HEK293 (cell line): ENCODE measurements around the gene GCNA.

Experiments
- CTCF ChIA-PET: fragments of 350-600 bp; formaldehyde crosslinking; extraction: SDS; loops from one replicate; lab custom pipeline; 2021; ENCODE audit warnings: antibody characterized with exemption; lab: Yijun Ruan, JAX
- POLR2A ChIA-PET: fragments of 300-600 bp; formaldehyde crosslinking; extraction: SDS; loops from one replicate; lab custom pipeline; 2020; ENCODE audit warnings: antibody characterized with exemption, inconsistent platforms; lab: Yijun Ruan, JAX
- H3K27ac ChIP-seq: fragments of 200-500 bp; sonication (Bioruptor generic); 2 replicates; pipeline ENCODE4 v1.5.1; 2014; ENCODE audit warnings: low read depth, low read length, control low read depth, inconsistent platforms; ENCODE audit errors: extremely low read depth
- H3K36me3 ChIP-seq, 2 experiments: fragments of 200-500 bp in 1 of 2; sonication (Bioruptor generic) in 1 of 2; 1 replicate in 1 of 2; 2 replicates in 1 of 2; pipeline ENCODE4 v1.5.1; 2014 to 2017; ENCODE audit warnings: inconsistent platforms in 2 of 2, low read length in 2 of 2; ENCODE audit not compliant: control insufficient read depth in 2 of 2, insufficient read depth in 1 of 2
- H3K4me1 ChIP-seq: fragments of 200-500 bp; sonication (Bioruptor generic); 2 replicates; pipeline ENCODE4 v1.5.1; 2014; ENCODE audit warnings: mild to moderate bottlenecking, low read length, inconsistent platforms; ENCODE audit not compliant: control insufficient read depth, insufficient read depth
- H3K4me3 ChIP-seq: 2 replicates; pipeline ENCODE4 v1.5.1; 2011; ENCODE audit warnings: low read depth, mild to moderate bottlenecking, control low read depth, low read length, moderate library complexity
- H3K9me3 ChIP-seq: fragments of 200-500 bp; sonication (Bioruptor generic); 2 replicates; pipeline ENCODE4 v1.5.1; 2014; ENCODE audit warnings: low read depth, low read length, inconsistent platforms; ENCODE audit not compliant: control insufficient read depth, insufficient read depth
- HIC1 ChIP-seq: fragments of 450-650 bp; formaldehyde crosslinking; IDR thresholded peaks from 2 replicates; pipeline ENCODE4 v1.5.1; 2016; ENCODE audit warnings: missing biosample characterization, missing genetic modification characterization
- PBX3 ChIP-seq: sonication (generic); formaldehyde crosslinking; IDR thresholded peaks from 2 replicates; pipeline ENCODE4 v1.8.1; 2022; ENCODE audit warnings: mild to moderate bottlenecking, moderate library complexity, missing genetic modification reagents
- ZBTB17 ChIP-seq: fragments of 450-650 bp; formaldehyde crosslinking; IDR thresholded peaks from 2 replicates; pipeline ENCODE4 v1.5.1; 2016; ENCODE audit warnings: missing biosample characterization, missing genetic modification characterization
- ZNF335 ChIP-seq: fragments of 450-650 bp; formaldehyde crosslinking; conservative IDR thresholded peaks from 2 replicates; pipeline ENCODE4 v1.5.1; 2016; ENCODE audit warnings: missing biosample characterization, missing genetic modification characterization
- ZNF791 ChIP-seq: fragments of 450-650 bp; formaldehyde crosslinking; IDR thresholded peaks from 2 replicates; pipeline ENCODE4 v1.5.1; 2016; ENCODE audit warnings: missing biosample characterization, missing genetic modification characterization
- TF ChIP-seq, protein P1 (sequence below): fragments of 450-650 bp; formaldehyde crosslinking; IDR thresholded peaks from 2 replicates; pipeline ENCODE4; 2016; ENCODE audit warnings: missing biosample characterization, missing genetic modification characterization
- TF ChIP-seq, protein P2 (sequence below): fragments of 450-650 bp; formaldehyde crosslinking; IDR thresholded peaks from 2 replicates; pipeline ENCODE4 v1.5.1; 2016; ENCODE audit warnings: missing biosample characterization, missing genetic modification characterization
- TF ChIP-seq, protein P3 (sequence below): fragments of 450-650 bp; formaldehyde crosslinking; IDR thresholded peaks from 2 replicates; pipeline ENCODE4 v1.5.1; 2017; ENCODE audit warnings: missing biosample characterization, missing genetic modification characterization

Gene GCNA

DNA sequence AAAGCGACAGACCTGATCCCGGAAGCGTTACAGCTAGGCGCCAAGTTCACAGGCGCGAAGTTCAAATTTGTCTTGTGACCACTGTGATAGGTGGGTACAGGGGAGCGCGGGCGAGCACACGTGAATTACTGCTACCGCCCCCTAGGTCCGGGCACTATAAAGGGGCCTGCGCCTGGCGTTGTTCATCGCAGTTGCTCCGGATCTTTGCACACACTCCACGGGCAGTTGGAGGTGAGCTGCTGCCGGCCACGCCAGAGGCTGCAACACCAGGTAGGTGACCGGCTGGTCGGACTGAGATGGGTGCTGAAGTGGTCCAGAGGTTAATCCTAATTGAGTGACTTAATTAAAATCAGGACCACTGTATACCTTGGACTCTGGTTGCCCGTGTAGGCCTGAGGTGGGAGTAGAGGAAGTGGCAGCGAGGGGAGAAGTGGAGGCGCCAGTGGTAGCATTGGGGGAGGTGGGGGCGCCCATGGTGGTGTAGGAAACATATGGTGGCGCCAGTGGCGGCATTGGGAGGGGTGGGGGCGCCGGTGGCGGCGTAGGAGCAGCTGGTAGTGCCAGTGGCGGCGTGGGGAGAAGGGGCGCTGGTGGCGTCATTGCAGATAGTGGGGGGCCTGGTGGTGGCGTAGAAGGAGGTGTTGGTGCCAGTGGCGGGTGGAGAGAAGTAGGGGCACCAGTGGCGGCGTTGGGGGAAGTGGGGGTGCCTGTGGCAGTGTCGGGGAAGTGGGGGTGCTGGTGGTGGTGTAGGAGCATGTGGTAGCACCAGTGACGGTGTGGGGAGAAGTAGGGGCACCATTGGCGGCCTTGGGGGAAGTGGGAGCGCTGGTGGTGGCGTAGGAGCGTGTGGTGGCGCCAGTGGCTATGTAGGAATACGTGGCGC is at the start of gene GCNA:
TSS of gene GCNA (plus strand) at position 185 of the 883 bp plus-strand sequence. CDS start 2,385 bp downstream, outside the sequence.
- Histone ChIP-seq H3K9me3 (no peaks in the 10 kb centered on the region), H3K36me3 (peaks cover 20 to 32% of the 10 kb centered on the region in 2 experiments), H3K4me3 (no peak within 1 kb of the TSS), H3K4me1 (no peaks in the 10 kb centered on the region), H3K27ac (no peak within 1 kb of the TSS)
- 0 out of 2 replicates have a peak, but pooled peaks have one; percentile 20 for TF ChIP-seq HIC1 (tag by site-specific recombination)
- TF ChIP-seq, protein P1, sequence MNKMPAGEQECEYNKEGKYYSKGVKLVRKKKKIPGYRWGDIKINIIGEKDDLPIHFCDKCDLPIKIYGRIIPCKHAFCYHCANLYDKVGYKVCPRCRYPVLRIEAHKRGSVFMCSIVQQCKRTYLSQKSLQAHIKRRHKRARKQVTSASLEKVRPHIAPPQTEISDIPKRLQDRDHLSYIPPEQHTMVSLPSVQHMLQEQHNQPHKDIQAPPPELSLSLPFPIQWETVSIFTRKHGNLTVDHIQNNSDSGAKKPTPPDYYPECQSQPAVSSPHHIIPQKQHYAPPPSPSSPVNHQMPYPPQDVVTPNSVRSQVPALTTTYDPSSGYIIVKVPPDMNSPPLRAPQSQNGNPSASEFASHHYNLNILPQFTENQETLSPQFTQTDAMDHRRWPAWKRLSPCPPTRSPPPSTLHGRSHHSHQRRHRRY (tag by site-specific recombination): no peak
- TF ChIP-seq, protein P2, sequence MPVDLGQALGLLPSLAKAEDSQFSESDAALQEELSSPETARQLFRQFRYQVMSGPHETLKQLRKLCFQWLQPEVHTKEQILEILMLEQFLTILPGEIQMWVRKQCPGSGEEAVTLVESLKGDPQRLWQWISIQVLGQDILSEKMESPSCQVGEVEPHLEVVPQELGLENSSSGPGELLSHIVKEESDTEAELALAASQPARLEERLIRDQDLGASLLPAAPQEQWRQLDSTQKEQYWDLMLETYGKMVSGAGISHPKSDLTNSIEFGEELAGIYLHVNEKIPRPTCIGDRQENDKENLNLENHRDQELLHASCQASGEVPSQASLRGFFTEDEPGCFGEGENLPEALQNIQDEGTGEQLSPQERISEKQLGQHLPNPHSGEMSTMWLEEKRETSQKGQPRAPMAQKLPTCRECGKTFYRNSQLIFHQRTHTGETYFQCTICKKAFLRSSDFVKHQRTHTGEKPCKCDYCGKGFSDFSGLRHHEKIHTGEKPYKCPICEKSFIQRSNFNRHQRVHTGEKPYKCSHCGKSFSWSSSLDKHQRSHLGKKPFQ (tag by site-specific recombination): no peak
- no peak for TF ChIP-seq ZNF791 (tag by site-specific recombination)
- ChIA-PET POLR2A (no interaction called here), CTCF (no interaction called here)

- H3K27ac ChIP-seq: peak overlapping the region; percentile 18
- H3K36me3 ChIP-seq: no peaks in the 10 kb centered on the region; a peak in 1 of 3 replicates
- POLR2A ChIA-PET: interaction anchor here (0.6 to 2.7 kb wide), 9 partner anchors 11 to 350 kb away, joined by 3 to 16 read pairs (median 5); partner anchors contain the start of gene TAF1
- TF ChIP-seq PBX3 (CRISPR knock-in tag) (no peak), ZNF335 (tag by site-specific recombination) (0 out of 2 replicates have a peak, but pooled peaks have one; percentile 37), ZBTB17 (tag by site-specific recombination) (peak; percentile 97)
- TF ChIP-seq, protein P3, sequence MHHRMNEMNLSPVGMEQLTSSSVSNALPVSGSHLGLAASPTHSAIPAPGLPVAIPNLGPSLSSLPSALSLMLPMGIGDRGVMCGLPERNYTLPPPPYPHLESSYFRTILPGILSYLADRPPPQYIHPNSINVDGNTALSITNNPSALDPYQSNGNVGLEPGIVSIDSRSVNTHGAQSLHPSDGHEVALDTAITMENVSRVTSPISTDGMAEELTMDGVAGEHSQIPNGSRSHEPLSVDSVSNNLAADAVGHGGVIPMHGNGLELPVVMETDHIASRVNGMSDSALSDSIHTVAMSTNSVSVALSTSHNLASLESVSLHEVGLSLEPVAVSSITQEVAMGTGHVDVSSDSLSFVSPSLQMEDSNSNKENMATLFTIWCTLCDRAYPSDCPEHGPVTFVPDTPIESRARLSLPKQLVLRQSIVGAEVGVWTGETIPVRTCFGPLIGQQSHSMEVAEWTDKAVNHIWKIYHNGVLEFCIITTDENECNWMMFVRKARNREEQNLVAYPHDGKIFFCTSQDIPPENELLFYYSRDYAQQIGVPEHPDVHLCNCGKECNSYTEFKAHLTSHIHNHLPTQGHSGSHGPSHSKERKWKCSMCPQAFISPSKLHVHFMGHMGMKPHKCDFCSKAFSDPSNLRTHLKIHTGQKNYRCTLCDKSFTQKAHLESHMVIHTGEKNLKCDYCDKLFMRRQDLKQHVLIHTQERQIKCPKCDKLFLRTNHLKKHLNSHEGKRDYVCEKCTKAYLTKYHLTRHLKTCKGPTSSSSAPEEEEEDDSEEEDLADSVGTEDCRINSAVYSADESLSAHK (tag by site-specific recombination): 0 out of 2 replicates have a peak, but pooled peaks have one; percentile 45
- TF ChIP-seq, all 188 proteins: peak for 3
- CTCF ChIA-PET: interaction anchor here (0.6 to 1.0 kb wide), 3 partner anchors 17 to 84 kb away, joined by 3 to 5 read pairs (median 4); no protein-coding TSS in a partner anchor
- H3K4me3 ChIP-seq: peak overlapping the region; percentile 38
- no peaks in the 10 kb centered on the region; the same call in none of the 2 replicates for H3K4me1 ChIP-seq
- no peaks in the 10 kb centered on the region for H3K9me3 ChIP-seq
Measured at GRCh38 chrX:71532078-71532752, 46.0 kb upstream of the GCNA start.
